ENCODE measurements around the gene DCLRE1B. TPM values are rescaled to one million over a fixed set of nuclear protein-coding genes. Genes with fewer than 3 reads are reported as not detected.

The DCLRE1B gene
- total and polyA plus RNA-seq, 12 donors = 1.1 to 6.1 (median 3.8) TPM

GRCh38 chr1:113903501-113904292 is 1.4 kb upstream of the DCLRE1B start:
- peaks cover 0 to 36% of the 10 kb centered on the region in 2 donors for H3K36me3 ChIP-seq (replicated peaks in 1 of 2)
- peak overlapping the region in 3 of 4 donors; percentile 2 to 74 (median 37) for H3K4me3 ChIP-seq
- peak in 2 of 7 donors; percentile 20 to 57 for DNase-seq
- WGBS, 4 donors = 16 to 21% (median 18%) methylated on average over 7 of the region's 7 CpGs
- no peaks in the 10 kb centered on the region for H3K9me3 ChIP-seq (replicated peaks in 1 of 3)
- H3K27ac ChIP-seq = peak overlapping the region in 4 of 5 donors; percentile 74 to 96 (median 90)
- H3K27me3 ChIP-seq = no peaks in the 10 kb centered on the region
- H3K4me1 ChIP-seq (replicated peaks in 1 of 2) = peaks cover 5 to 34% of the 10 kb centered on the region in 2 donors
- TF ChIP-seq POLR2A (IDR thresholded peaks at IDR 0.05) (no peak), CTCF (IDR thresholded peaks at IDR 0.05) (no peak)
- intact Hi-C loops (cut with DNase I) = no loop called here

- peak overlapping the region; percentile 2 to 92 (median 56) for H3K4me3 ChIP-seq
- 0% methylated on average over 10 to 11 of the region's 11 CpGs for WGBS, 4 donors
These were observed 843 bp upstream of the DCLRE1B start for GRCh38 chr1:113904293-113904673.

GRCh38 chr1:113905435-113905861 is 322 bp downstream of the DCLRE1B start:
- intact Hi-C loops (cut with DNase I) = loop anchor here in 1 of 2 donors (5.0 kb wide), 1 partner anchor 68 kb away; no protein-coding TSS in a partner anchor
- Histone ChIP-seq H3K4me3 (peak overlapping the region; percentile 57 to 77 (median 68)), H3K9me3 (replicated peaks in 1 of 3) (no peaks in the 10 kb centered on the region), H3K36me3 (replicated peaks in 1 of 2) (peaks cover 0 to 35% of the 10 kb centered on the region in 2 donors), H3K27ac (peak overlapping the region in 4 of 5 donors; percentile 74 to 96 (median 90)), H3K4me1 (replicated peaks in 1 of 2) (peaks cover 5 to 23% of the 10 kb centered on the region in 2 donors), H3K27me3 (no peaks in the 10 kb centered on the region)
- TF ChIP-seq CTCF (IDR thresholded peaks at IDR 0.05) (peak in 1 of 6 experiments; percentile 8), POLR2A (IDR thresholded peaks at IDR 0.05) (no peak)
- 0 to 2% (median 1%) methylated on average over 10 to 17 of the region's 17 CpGs for WGBS, 4 donors
- DNase-seq = no peak

More at GRCh38 chr1:113904293-113904673, 843 bp upstream of the DCLRE1B start:
- Histone ChIP-seq H3K36me3 (replicated peaks in 1 of 2) (peaks cover 0 to 36% of the 10 kb centered on the region in 2 donors), H3K27ac (peak overlapping the region; percentile 37 to 96 (median 88)), H3K4me1 (replicated peaks in 1 of 2) (peaks cover 5 to 28% of the 10 kb centered on the region in 2 donors), H3K27me3 (no peaks in the 10 kb centered on the region), H3K9me3 (replicated peaks in 1 of 3) (no peaks in the 10 kb centered on the region)
- DNase-seq = peak in 1 of 7 donors; percentile 26
- TF ChIP-seq POLR2A (IDR thresholded peaks at IDR 0.05) = no peak
- TF ChIP-seq CTCF (IDR thresholded peaks at IDR 0.05) = no peak
- intact Hi-C loops (cut with DNase I) = no loop called here

GRCh38 chr1:113912594-113913311 is 7.6 kb downstream of the DCLRE1B start:
- Histone ChIP-seq H3K27ac (peak overlapping the region in 2 of 5 donors; percentile 29 to 55), H3K27me3 (no peaks in the 10 kb centered on the region), H3K4me1 (replicated peaks in 1 of 2) (no peaks in the 10 kb centered on the region), H3K36me3 (replicated peaks in 1 of 2) (peaks cover 0 to 39% of the 10 kb centered on the region in 2 donors), H3K9me3 (replicated peaks in 1 of 3) (no peaks in the 10 kb centered on the region), H3K4me3 (no peak overlapping the region)
- TF ChIP-seq POLR2A (IDR thresholded peaks at IDR 0.05) (no peak), CTCF (IDR thresholded peaks at IDR 0.05) (no peak)
- WGBS, 4 donors = 49 to 67% (median 58%) methylated on average over 6 of the region's 6 CpGs
- intact Hi-C loops (cut with DNase I) = loop anchor here in 1 of 2 donors (10.0 kb wide), 1 partner anchor 88 kb away; no protein-coding TSS in a partner anchor
- peak in 6 of 7 donors; percentile 25 to 62 (median 32) for DNase-seq
